SU-DHL-6 (cell line): Measurements from ENCODE around the gene COL25A1.

Experiments used
- H2AFZ ChIP-seq: fragments of 200-600 bp; sonication (generic); 2 replicates; pipeline ENCODE4 v1.6.1; 2014; ENCODE audit warnings: low read depth, mild to moderate bottlenecking, moderate library complexity, mixed read lengths, antibody characterized with exemption, low read length; ENCODE audit not compliant: severe bottlenecking
- H3F3A ChIP-seq: fragments of 200-600 bp; shearing (Covaris generic); 2 replicates; pipeline ENCODE4 v1.6.0; 2016; ENCODE audit warnings: antibody characterized with exemption, mild to moderate bottlenecking; ENCODE audit not compliant: insufficient read depth
- H3K27ac ChIP-seq: fragments of 200-600 bp; sonication (generic); 2 replicates; pipeline ENCODE4 v1.5.1; 2016; ENCODE audit warnings: low read depth, mild to moderate bottlenecking, low read length, moderate library complexity, mixed read lengths
- H3K27me3 ChIP-seq: fragments of 200-600 bp; sonication (generic), shearing (Covaris generic); 2 replicates; pipeline ENCODE4 v1.6.0; 2014; ENCODE audit warnings: mild to moderate bottlenecking, low read length
- H3K36me3 ChIP-seq: fragments of 200-600 bp; sonication (generic); 2 replicates; pipeline ENCODE4 v1.6.1; 2014; ENCODE audit warnings: mild to moderate bottlenecking, low read length, mixed read lengths
- H3K4me2 ChIP-seq: fragments of 300-600, 200-600 bp; shearing (Covaris generic), sonication (generic); 2 replicates; pipeline ENCODE4 v1.6.0; 2014; ENCODE audit warnings: low read length, low read depth, mild to moderate bottlenecking; ENCODE audit not compliant: poor library complexity, severe bottlenecking
- H3K4me3 ChIP-seq: fragments of 200-600 bp; sonication (generic); 2 replicates; pipeline ENCODE4 v1.5.1; 2014; ENCODE audit warnings: antibody characterized with exemption, low read length, mild to moderate bottlenecking, mixed read lengths; ENCODE audit not compliant: insufficient read depth, poor library complexity, severe bottlenecking
- H3K79me2 ChIP-seq: fragments of 200-600 bp; sonication (generic); 2 replicates; pipeline ENCODE4 v1.6.1; 2014; ENCODE audit warnings: mild to moderate bottlenecking, low read length, moderate library complexity; ENCODE audit not compliant: insufficient read depth
- H3K9ac ChIP-seq: fragments of 200-600 bp; sonication (generic); 2 replicates; pipeline ENCODE4 v1.7.0; 2014; ENCODE audit warnings: mild to moderate bottlenecking, low read length
- H3K9me2 ChIP-seq: fragments of 200-600 bp; sonication (generic); replicated peaks from 2 replicates; pipeline ENCODE4 v1.6.1; 2014; ENCODE audit warnings: low read length; ENCODE audit not compliant: insufficient read depth
- H3K9me3 ChIP-seq: fragments of 200-600 bp; sonication (generic); 2 replicates; pipeline ENCODE4 v1.6.1; 2014; ENCODE audit warnings: low read length, mixed read lengths; ENCODE audit not compliant: insufficient read depth
- H4K20me1 ChIP-seq: fragments of 200-600 bp; sonication (generic); 2 replicates; pipeline ENCODE4 v1.6.1; 2014; ENCODE audit warnings: low read depth, mild to moderate bottlenecking, antibody characterized with exemption, low read length, moderate library complexity, mixed read lengths
- EZH2phosphoT487 ChIP-seq: fragments of 200-600 bp; sonication (generic), shearing (Covaris generic); conservative IDR thresholded peaks from 2 replicates; pipeline ENCODE4 v1.6.1; 2018; ENCODE audit warnings: mild to moderate bottlenecking, antibody characterized with exemption, low read length, moderate library complexity, mixed read lengths
- TF ChIP-seq, protein P1 (sequence below): fragments of 200-600 bp; sonication (generic); IDR thresholded peaks from one replicate; pipeline ENCODE4 v1.5.1; 2017; ENCODE audit warnings: antibody characterized with exemption, mild to moderate bottlenecking, low read length, moderate library complexity; ENCODE audit not compliant: insufficient read depth, poor library complexity, severe bottlenecking

The COL25A1 gene

DNA sequence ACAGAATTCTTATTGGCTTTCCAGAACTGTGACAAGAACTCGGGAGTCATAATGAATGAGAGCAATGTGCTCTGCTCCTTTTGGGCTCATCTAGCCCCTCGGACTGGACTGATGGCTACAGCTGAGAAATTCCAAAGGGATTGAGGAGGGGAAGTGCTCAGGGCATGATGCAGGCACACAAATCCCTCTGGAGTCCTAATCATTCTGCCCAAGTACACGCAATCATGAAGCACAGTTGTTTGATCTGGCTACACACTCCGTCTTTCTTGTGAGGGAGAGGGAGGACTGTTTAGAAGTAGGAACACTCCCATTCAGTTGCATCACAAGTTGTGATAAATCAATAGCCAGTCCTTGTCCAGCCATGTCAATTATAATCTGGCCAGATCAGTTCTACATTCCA lies 237.5 kb downstream of the COL25A1 start:
- TF ChIP-seq EZH2phosphoT487, result no peak
- TF ChIP-seq, protein P1, sequence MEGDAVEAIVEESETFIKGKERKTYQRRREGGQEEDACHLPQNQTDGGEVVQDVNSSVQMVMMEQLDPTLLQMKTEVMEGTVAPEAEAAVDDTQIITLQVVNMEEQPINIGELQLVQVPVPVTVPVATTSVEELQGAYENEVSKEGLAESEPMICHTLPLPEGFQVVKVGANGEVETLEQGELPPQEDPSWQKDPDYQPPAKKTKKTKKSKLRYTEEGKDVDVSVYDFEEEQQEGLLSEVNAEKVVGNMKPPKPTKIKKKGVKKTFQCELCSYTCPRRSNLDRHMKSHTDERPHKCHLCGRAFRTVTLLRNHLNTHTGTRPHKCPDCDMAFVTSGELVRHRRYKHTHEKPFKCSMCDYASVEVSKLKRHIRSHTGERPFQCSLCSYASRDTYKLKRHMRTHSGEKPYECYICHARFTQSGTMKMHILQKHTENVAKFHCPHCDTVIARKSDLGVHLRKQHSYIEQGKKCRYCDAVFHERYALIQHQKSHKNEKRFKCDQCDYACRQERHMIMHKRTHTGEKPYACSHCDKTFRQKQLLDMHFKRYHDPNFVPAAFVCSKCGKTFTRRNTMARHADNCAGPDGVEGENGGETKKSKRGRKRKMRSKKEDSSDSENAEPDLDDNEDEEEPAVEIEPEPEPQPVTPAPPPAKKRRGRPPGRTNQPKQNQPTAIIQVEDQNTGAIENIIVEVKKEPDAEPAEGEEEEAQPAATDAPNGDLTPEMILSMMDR, result no peak
- H3K4me3 ChIP-seq, result no peak overlapping the region
- no peaks in the 10 kb centered on the region for H4K20me1 ChIP-seq
- no peaks in the 10 kb centered on the region for H3K9me3 ChIP-seq
- no peaks in the 10 kb centered on the region for H3K9me2 ChIP-seq
- no peak overlapping the region for H3K9ac ChIP-seq
- no peak overlapping the region for H3K27ac ChIP-seq
- no peaks in the 10 kb centered on the region for H3K36me3 ChIP-seq
- H3K79me2 ChIP-seq, result no peaks in the 10 kb centered on the region
- H3F3A ChIP-seq, result no peaks in the 10 kb centered on the region
- H3K4me2 ChIP-seq, result no peak overlapping the region
- H3K27me3 ChIP-seq, result no peaks in the 10 kb centered on the region
- no peak overlapping the region for H2AFZ ChIP-seq

DNA sequence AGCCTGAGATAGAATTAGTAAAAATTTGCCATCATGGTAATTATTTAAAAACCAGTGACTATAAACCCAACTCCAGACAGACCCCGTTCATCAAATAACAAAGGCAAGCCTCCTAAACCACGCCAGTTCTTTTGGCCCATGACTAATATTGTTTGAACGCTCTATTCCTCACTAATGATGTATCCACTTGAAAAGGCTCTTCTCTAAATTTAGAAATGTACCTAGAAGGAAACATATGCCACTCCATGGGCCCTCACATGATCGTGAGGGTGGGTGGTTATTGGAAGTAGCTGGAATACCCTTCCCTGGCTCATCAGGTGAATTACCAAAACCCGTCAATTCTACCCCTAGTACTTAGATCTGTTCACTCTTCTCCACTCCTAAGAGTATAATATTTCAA lies 249.2 kb downstream of the COL25A1 start:
- Histone ChIP-seq H3K79me2 (no peaks in the 10 kb centered on the region), H3K27me3 (no peaks in the 10 kb centered on the region), H3K27ac (no peak overlapping the region), H3K9ac (no peak overlapping the region), H3K4me3 (no peak overlapping the region), H3K9me3 (no peaks in the 10 kb centered on the region), H2AFZ (no peak overlapping the region), H4K20me1 (no peaks in the 10 kb centered on the region), H3K9me2 (no peaks in the 10 kb centered on the region), H3K4me2 (no peak overlapping the region), H3F3A (no peaks in the 10 kb centered on the region), H3K36me3 (no peaks in the 10 kb centered on the region)
- TF ChIP-seq, protein P1, result no peak
- no peak for TF ChIP-seq EZH2phosphoT487

DNA sequence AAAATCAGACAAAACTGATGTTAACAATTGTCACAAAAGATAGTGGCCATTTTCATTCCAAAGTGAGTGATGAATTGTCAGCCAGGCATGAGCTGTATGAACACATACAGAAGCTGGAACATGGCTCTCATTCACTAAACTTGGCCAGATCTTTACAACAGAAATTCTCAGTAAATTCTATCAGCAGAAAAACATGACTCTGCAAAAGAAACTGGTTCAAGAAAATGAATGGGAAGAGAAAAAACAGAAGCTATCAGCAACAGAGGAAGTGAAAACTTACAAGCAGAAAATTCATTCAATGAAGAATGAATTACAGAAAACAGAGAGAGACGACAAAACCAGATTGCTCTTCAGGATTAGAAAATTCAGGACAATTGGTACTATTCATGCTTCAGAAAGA lies 249.6 kb downstream of the COL25A1 start:
- Histone ChIP-seq H2AFZ (no peak overlapping the region), H3K27ac (no peak overlapping the region)

More for the DNA sequence above, 249.6 kb downstream of the COL25A1 start:
- no peak for TF ChIP-seq EZH2phosphoT487
- TF ChIP-seq, protein P1, result no peak
- no peak overlapping the region for H3K4me2 ChIP-seq
- H3F3A ChIP-seq, result no peaks in the 10 kb centered on the region
- H3K9ac ChIP-seq, result no peak overlapping the region
- no peaks in the 10 kb centered on the region for H3K36me3 ChIP-seq
- no peaks in the 10 kb centered on the region for H4K20me1 ChIP-seq
- no peaks in the 10 kb centered on the region for H3K27me3 ChIP-seq
- no peak overlapping the region for H3K4me3 ChIP-seq
- no peaks in the 10 kb centered on the region for H3K9me3 ChIP-seq
- H3K79me2 ChIP-seq, result no peaks in the 10 kb centered on the region
- H3K9me2 ChIP-seq, result no peaks in the 10 kb centered on the region
